Ishikawa (cell line): ENCODE results near the gene ZCCHC17.

ENCODE experiments used
- CREB1 ChIP-seq: IDR thresholded peaks from 2 replicates; pipeline ENCODE4 v1.6.1; 2012; ENCODE audit warnings: low read depth
- EP300 ChIP-seq: IDR thresholded peaks from 2 replicates; pipeline ENCODE4 v1.6.1; 2012; ENCODE audit warnings: borderline replicate concordance
- NFIC ChIP-seq: IDR thresholded peaks from 2 replicates; pipeline ENCODE4 v1.6.1; 2012
- RAD21 ChIP-seq: IDR thresholded peaks from 2 replicates; pipeline ENCODE4 v1.6.1; 2012; ENCODE audit warnings: low read depth
- ZBTB7A ChIP-seq: IDR thresholded peaks from 2 replicates; pipeline ENCODE4 v1.6.1; 2012; ENCODE audit warnings: low read depth
- TF ChIP-seq, protein P1 (sequence below): IDR thresholded peaks from 2 replicates; pipeline ENCODE4 v1.6.1; 2012; ENCODE audit warnings: low read depth, mild to moderate bottlenecking

DNA sequence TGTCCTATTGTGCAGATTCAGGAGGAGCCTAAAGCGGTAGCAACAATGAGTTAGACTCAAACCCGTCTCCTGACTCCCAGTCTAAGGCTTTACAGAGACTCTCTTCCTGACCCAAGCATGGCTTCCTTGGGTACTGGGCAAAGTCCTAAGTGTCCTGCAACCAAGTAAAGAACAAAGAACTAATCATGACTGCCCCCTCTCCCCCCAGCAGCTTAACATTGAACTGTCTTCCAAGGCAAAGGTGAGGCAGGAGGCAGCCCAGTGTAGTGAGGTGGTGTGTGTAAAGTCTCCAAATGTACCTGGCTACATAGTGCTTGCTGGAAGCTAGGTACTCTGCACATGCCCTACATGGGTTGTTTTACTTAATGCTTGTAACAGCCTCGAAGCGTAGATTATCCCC lies 73.7 kb downstream of the ZCCHC17 start:
- TF ChIP-seq EP300 (no peak), ZBTB7A (no peak), RAD21 (no peak), CREB1 (no peak), NFIC (no peak)
- TF ChIP-seq, protein P1, sequence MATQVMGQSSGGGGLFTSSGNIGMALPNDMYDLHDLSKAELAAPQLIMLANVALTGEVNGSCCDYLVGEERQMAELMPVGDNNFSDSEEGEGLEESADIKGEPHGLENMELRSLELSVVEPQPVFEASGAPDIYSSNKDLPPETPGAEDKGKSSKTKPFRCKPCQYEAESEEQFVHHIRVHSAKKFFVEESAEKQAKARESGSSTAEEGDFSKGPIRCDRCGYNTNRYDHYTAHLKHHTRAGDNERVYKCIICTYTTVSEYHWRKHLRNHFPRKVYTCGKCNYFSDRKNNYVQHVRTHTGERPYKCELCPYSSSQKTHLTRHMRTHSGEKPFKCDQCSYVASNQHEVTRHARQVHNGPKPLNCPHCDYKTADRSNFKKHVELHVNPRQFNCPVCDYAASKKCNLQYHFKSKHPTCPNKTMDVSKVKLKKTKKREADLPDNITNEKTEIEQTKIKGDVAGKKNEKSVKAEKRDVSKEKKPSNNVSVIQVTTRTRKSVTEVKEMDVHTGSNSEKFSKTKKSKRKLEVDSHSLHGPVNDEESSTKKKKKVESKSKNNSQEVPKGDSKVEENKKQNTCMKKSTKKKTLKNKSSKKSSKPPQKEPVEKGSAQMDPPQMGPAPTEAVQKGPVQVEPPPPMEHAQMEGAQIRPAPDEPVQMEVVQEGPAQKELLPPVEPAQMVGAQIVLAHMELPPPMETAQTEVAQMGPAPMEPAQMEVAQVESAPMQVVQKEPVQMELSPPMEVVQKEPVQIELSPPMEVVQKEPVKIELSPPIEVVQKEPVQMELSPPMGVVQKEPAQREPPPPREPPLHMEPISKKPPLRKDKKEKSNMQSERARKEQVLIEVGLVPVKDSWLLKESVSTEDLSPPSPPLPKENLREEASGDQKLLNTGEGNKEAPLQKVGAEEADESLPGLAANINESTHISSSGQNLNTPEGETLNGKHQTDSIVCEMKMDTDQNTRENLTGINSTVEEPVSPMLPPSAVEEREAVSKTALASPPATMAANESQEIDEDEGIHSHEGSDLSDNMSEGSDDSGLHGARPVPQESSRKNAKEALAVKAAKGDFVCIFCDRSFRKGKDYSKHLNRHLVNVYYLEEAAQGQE, result no peak
